ENCODE results near the gene CTRB2. TPM values are rescaled to one million over a fixed set of nuclear protein-coding genes. Genes with fewer than 3 reads are reported as not detected.

The CTRB2 gene
- total RNA-seq, 1 donor from 2014 or later: not detected

DNA sequence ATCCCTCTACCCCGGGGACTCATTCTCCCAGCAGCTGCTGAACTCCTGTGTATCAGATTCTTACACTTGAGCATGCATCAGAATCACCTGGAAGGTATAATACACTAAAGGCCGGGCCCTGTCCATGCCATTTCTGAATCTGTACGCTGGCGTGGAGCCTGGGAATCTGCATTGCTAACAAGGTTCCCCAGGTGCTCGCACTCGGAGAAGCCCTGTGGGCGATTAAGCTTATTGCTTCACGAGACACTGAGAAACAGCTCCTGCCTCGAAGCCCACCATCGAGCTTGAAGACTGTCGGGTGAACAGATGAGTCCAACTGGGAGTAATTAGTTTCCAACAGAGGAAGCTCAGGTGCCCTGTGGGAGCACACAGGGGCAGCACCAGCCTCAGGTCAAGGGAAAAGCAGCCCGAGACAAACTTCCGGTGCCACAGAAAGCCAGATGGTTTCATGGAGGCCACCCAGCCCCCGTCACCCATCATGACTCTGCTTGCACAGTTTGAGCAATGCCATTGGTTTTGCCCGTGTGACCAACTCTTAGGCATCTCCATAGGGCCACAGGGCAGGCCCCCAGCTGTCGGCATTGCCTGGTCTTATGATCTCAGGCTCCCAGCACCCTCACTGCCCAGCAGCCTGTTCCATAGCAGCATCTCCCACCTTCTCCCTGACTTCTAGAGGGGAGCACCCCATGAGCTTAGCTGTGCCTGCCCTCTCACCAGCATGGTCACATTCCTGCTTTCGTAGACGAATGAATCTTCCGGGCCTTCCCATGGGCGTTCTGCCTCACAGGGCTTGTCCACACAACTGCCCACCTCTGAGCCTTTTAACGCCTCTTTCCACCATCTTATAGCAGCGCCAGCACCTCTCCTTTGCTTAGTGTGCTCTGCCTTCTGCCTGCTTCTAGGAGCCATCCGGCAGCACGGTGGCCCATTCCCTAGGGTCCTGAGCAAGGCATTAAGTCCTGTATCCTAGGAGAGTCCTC lies 10.9 kb downstream of the CTRB2 start:
- intact Hi-C loops (cut with DNase I): no loop called here
- Histone ChIP-seq H3K9me3 (no peaks in the 10 kb centered on the region), H3K27me3 (no peaks in the 10 kb centered on the region), H3K27ac (no peak overlapping the region), H3K4me1 (peaks cover 0 to 14% of the 10 kb centered on the region in 2 donors), H3K4me3 (no peak overlapping the region), H3K36me3 (no peaks in the 10 kb centered on the region)
- TF ChIP-seq, protein P1, sequence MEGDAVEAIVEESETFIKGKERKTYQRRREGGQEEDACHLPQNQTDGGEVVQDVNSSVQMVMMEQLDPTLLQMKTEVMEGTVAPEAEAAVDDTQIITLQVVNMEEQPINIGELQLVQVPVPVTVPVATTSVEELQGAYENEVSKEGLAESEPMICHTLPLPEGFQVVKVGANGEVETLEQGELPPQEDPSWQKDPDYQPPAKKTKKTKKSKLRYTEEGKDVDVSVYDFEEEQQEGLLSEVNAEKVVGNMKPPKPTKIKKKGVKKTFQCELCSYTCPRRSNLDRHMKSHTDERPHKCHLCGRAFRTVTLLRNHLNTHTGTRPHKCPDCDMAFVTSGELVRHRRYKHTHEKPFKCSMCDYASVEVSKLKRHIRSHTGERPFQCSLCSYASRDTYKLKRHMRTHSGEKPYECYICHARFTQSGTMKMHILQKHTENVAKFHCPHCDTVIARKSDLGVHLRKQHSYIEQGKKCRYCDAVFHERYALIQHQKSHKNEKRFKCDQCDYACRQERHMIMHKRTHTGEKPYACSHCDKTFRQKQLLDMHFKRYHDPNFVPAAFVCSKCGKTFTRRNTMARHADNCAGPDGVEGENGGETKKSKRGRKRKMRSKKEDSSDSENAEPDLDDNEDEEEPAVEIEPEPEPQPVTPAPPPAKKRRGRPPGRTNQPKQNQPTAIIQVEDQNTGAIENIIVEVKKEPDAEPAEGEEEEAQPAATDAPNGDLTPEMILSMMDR (IDR thresholded peaks at IDR 0.05): no peak
- no peak for DNase-seq (ENCODE audit: low spot score in 2 of 2)

DNA sequence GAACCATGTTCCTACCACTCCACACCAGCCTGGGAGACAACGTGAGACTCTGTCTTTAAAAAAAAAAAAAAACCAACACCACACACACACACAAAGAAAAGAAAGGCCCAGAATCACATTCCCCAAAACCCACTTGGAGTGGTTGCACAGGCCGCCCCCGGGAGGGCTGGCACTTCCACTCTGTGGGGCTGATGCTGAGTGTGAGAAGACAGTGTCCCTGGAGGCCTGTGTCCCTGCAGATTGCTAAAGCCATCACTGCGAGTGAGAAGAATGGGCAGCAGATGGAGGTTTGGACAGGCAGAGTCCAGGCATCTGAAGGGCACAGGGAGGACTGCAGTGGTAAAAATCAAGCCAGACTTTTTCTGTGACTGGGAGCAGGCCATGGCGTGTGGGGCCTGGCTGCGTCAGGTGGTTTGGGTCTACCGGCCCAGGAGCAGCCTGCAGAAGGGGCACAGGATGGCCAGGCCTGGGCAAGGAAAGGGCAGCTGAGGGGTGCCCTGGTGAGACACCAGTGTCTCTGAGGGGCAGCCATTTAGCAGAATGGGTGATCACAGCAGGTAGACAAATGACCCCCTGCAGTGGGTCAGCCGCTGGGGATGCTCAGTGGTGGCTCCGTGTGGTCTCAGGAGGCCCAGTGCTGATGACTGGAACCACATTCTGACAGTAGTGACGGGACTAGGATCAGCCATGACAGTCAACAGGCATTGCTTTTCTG lies 13.1 kb downstream of the CTRB2 start:
- intact Hi-C loops (cut with DNase I): no loop called here
- no peaks in the 10 kb centered on the region for H3K27me3 ChIP-seq
- H3K4me3 ChIP-seq: no peak overlapping the region
- no peaks in the 10 kb centered on the region for H3K36me3 ChIP-seq
- H3K4me1 ChIP-seq: no peaks in the 10 kb centered on the region
- no peaks in the 10 kb centered on the region for H3K9me3 ChIP-seq
- TF ChIP-seq, protein P1 (IDR thresholded peaks at IDR 0.05): no peak
- H3K27ac ChIP-seq: no peak overlapping the region
- no peak for DNase-seq (ENCODE audit: low spot score in 2 of 2)

DNA sequence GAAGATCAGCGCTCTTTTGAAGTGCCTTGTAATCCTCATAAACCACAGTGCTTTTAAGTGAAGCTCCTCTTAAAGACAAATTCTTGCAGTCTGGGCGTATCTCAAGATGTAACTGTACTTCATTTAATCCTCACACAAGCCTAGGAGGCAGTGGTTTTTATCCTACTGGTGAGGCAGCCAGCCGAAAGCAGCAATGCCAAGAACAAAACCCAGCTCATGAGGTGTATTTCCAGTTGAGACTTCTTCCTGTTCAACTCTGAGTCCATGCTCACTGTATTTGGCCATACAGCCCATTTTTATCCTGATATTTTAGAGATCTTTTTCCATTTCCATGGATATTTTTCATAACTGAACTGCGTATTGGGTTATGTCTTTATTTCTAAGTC lies 13.7 kb downstream of the CTRB2 start:
- Histone ChIP-seq H3K4me1 (no peaks in the 10 kb centered on the region), H3K27me3 (no peaks in the 10 kb centered on the region), H3K9me3 (no peaks in the 10 kb centered on the region), H3K27ac (no peak overlapping the region), H3K36me3 (no peaks in the 10 kb centered on the region), H3K4me3 (no peak overlapping the region)
- no peak for DNase-seq (ENCODE audit: low spot score in 2 of 2)
- TF ChIP-seq, protein P1 (IDR thresholded peaks at IDR 0.05): no peak
- intact Hi-C loops (cut with DNase I): no loop called here

DNA sequence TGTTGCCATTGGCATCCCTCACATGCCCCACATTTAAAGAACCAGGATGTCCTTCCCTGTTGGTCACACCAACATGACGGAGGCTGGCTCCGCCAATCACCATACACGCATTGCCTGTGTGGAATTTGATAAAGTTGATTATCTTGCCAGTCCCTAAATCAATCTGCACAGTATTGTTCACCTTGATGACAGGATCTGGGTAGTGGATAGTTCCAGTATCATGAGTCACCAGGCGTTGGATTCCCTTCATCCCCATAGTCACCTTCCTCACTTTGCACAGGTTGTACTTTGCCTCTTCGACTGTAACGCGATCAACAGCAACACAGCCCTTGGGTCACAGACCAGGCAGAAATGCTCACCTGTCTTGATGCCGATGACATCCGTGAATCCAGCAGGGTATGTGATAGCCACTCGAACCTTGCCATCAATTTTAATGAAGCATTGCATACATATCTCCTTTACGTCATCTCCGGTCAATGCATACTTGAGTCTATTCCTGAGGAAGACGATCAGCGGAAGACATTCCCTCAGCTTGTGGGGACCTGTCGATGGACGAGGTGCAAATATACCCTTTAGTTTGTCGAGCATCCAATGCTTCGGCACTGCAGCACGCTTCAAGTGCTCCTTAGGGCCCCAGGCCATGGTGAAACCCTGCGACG lies 14.2 kb downstream of the CTRB2 start:
- intact Hi-C loops (cut with DNase I): no loop called here
- no peak for DNase-seq (ENCODE audit: low spot score in 2 of 2)
- TF ChIP-seq, protein P1 (IDR thresholded peaks at IDR 0.05): no peak

DNA sequence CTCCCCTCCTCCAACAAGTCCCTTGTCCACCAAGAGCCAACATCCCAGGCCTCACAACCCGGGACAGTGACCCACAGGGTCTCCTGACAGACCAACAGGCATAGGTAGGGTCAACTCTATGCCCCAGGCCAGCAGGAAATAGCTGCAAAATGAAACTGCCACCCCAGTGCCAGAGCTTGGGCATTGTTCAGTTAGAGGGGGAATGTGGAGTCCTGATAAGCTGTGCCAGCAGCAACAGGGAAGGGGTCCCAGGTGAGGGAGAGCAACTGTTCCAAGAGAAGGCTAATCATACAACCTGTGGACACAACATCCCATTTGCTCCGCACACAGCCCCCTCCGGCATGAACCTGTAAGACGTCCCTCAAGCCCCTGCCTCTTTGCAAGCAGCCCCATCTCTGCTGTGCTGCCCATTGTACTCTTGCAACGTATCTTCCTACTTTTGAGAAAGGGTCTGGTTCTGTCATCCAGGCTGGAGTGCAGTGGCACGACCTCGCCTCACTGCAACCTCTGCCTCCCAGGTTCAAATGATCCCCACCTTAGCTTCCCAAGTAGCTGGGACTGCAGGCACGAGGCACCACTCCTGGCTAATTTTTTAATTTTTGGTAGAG lies 17.2 kb downstream of the CTRB2 start:
- Histone ChIP-seq H3K36me3 (no peaks in the 10 kb centered on the region), H3K27me3 (no peaks in the 10 kb centered on the region), H3K4me1 (no peaks in the 10 kb centered on the region), H3K4me3 (no peak overlapping the region), H3K9me3 (no peaks in the 10 kb centered on the region), H3K27ac (no peak overlapping the region)
- intact Hi-C loops (cut with DNase I): no loop called here
- TF ChIP-seq, protein P1 (IDR thresholded peaks at IDR 0.05): no peak
- no peak for DNase-seq (ENCODE audit: low spot score in 2 of 2)

More for the DNA sequence above, 14.2 kb downstream of the CTRB2 start:
- H3K9me3 ChIP-seq: no peaks in the 10 kb centered on the region
- no peaks in the 10 kb centered on the region for H3K36me3 ChIP-seq
- no peak overlapping the region for H3K4me3 ChIP-seq
- no peak overlapping the region for H3K27ac ChIP-seq
- no peaks in the 10 kb centered on the region for H3K27me3 ChIP-seq
- no peaks in the 10 kb centered on the region for H3K4me1 ChIP-seq
